ENCODE data around the gene ST6GALNAC1. TPM values are rescaled to one million over a fixed set of nuclear protein-coding genes. Genes with fewer than 3 reads are reported as not detected.

The ST6GALNAC1 gene
- total and polyA plus RNA-seq, 2 of the 13 experiments (the other 11 are each of a cell fraction or from before 2014, with no cell fraction given): not detected

DNA sequence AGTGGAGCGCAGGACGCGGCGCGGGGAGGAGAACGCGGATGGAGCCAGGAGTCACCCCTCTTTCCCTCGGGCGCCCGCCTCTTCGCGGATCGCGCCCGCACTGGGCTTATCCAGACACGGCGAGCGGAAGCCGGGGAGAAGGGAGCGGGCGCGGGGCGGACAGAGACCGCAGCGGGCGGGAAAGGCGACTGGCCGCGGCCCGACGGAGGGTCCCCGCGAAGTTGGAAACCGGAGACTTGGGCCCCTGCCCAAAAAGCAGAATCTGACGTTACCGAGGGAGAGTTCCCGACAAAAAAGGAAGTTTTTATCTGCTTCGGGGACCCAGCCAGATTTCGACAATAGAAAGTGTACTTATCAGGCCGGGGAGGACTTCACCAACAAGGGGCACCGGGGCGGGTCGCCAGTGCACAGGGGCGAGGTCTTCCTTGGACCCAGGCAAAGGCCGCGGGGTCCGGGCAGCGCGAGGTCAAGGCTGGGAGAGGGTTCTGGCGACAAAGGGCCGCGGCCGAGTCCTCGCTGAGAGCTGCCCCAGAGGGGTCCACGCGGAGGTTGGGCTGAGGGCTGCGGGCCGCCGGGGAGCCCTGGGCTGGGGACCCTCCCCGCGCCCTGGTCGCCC is 58.4 kb downstream of the ST6GALNAC1 start (continued):
- TF ChIP-seq EHMT2 (IDR thresholded peaks at IDR 0.05; ENCODE audit: borderline replicate concordance, low read depth, low read length): no peak
- TF ChIP-seq ZNF354B (CRISPR knock-in tag; IDR thresholded peaks at IDR 0.05): no peak
- no peak for TF ChIP-seq AHR (CRISPR knock-in tag; IDR thresholded peaks at IDR 0.05)
- no peak for TF ChIP-seq ZNF138 (CRISPR knock-in tag; IDR thresholded peaks at IDR 0.05; ENCODE audit: low read depth)
- TF ChIP-seq ZNF230 (CRISPR knock-in tag; IDR thresholded peaks at IDR 0.05): no peak
- TF ChIP-seq, protein P1, sequence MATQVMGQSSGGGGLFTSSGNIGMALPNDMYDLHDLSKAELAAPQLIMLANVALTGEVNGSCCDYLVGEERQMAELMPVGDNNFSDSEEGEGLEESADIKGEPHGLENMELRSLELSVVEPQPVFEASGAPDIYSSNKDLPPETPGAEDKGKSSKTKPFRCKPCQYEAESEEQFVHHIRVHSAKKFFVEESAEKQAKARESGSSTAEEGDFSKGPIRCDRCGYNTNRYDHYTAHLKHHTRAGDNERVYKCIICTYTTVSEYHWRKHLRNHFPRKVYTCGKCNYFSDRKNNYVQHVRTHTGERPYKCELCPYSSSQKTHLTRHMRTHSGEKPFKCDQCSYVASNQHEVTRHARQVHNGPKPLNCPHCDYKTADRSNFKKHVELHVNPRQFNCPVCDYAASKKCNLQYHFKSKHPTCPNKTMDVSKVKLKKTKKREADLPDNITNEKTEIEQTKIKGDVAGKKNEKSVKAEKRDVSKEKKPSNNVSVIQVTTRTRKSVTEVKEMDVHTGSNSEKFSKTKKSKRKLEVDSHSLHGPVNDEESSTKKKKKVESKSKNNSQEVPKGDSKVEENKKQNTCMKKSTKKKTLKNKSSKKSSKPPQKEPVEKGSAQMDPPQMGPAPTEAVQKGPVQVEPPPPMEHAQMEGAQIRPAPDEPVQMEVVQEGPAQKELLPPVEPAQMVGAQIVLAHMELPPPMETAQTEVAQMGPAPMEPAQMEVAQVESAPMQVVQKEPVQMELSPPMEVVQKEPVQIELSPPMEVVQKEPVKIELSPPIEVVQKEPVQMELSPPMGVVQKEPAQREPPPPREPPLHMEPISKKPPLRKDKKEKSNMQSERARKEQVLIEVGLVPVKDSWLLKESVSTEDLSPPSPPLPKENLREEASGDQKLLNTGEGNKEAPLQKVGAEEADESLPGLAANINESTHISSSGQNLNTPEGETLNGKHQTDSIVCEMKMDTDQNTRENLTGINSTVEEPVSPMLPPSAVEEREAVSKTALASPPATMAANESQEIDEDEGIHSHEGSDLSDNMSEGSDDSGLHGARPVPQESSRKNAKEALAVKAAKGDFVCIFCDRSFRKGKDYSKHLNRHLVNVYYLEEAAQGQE (IDR thresholded peaks at IDR 0.05; ENCODE audit: borderline replicate concordance in 1 of 2, low read depth in 1 of 2, low read length in 2 of 2): no peak
- no peak for TF ChIP-seq GTF2F1 (IDR thresholded peaks at IDR 0.05; ENCODE audit: low read length)
- TF ChIP-seq THYN1 (CRISPR knock-in tag; IDR thresholded peaks at IDR 0.05; ENCODE audit: borderline replicate concordance, low read depth): no peak
- TF ChIP-seq SRSF1 (optimal IDR thresholded peaks at IDR 0.05; ENCODE audit: low read depth, low read length): no peak
- TF ChIP-seq FOXP1 (IDR thresholded peaks at IDR 0.05): no peak
- no peak for TF ChIP-seq FOXP1 (CRISPR knock-in tag; IDR thresholded peaks at IDR 0.05)
- TF ChIP-seq, protein P2, sequence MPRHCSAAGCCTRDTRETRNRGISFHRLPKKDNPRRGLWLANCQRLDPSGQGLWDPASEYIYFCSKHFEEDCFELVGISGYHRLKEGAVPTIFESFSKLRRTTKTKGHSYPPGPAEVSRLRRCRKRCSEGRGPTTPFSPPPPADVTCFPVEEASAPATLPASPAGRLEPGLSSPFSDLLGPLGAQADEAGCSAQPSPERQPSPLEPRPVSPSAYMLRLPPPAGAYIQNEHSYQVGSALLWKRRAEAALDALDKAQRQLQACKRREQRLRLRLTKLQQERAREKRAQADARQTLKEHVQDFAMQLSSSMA (CRISPR knock-in tag; IDR thresholded peaks at IDR 0.05): no peak
- TF ChIP-seq, protein P3, sequence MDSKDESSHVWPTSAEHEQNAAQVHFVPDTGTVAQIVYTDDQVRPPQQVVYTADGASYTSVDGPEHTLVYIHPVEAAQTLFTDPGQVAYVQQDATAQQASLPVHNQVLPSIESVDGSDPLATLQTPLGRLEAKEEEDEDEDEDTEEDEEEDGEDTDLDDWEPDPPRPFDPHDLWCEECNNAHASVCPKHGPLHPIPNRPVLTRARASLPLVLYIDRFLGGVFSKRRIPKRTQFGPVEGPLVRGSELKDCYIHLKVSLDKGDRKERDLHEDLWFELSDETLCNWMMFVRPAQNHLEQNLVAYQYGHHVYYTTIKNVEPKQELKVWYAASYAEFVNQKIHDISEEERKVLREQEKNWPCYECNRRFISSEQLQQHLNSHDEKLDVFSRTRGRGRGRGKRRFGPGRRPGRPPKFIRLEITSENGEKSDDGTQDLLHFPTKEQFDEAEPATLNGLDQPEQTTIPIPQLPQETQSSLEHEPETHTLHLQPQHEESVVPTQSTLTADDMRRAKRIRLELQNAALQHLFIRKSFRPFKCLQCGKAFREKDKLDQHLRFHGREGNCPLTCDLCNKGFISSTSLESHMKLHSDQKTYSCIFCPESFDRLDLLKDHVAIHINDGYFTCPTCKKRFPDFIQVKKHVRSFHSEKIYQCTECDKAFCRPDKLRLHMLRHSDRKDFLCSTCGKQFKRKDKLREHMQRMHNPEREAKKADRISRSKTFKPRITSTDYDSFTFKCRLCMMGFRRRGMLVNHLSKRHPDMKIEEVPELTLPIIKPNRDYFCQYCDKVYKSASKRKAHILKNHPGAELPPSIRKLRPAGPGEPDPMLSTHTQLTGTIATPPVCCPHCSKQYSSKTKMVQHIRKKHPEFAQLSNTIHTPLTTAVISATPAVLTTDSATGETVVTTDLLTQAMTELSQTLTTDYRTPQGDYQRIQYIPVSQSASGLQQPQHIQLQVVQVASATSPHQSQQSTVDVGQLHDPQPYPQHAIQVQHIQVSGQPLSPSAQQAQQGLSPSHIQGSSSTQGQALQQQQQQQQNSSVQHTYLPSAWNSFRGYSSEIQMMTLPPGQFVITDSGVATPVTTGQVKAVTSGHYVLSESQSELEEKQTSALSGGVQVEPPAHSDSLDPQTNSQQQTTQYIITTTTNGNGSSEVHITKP (CRISPR knock-in tag; IDR thresholded peaks at IDR 0.05; ENCODE audit: low read depth): no peak
- TF ChIP-seq MTF2 (CRISPR knock-in tag; IDR thresholded peaks at IDR 0.05; ENCODE audit: borderline replicate concordance): peak; percentile 95
- TF ChIP-seq, protein P4, sequence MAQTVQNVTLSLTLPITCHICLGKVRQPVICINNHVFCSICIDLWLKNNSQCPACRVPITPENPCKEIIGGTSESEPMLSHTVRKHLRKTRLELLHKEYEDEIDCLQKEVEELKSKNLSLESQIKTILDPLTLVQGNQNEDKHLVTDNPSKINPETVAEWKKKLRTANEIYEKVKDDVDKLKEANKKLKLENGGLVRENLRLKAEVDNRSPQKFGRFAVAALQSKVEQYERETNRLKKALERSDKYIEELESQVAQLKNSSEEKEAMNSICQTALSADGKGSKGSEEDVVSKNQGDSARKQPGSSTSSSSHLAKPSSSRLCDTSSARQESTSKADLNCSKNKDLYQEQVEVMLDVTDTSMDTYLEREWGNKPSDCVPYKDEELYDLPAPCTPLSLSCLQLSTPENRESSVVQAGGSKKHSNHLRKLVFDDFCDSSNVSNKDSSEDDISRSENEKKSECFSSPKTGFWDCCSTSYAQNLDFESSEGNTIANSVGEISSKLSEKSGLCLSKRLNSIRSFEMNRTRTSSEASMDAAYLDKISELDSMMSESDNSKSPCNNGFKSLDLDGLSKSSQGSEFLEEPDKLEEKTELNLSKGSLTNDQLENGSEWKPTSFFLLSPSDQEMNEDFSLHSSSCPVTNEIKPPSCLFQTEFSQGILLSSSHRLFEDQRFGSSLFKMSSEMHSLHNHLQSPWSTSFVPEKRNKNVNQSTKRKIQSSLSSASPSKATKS (CRISPR knock-in tag; IDR thresholded peaks at IDR 0.05): no peak
- TF ChIP-seq CREB1 (IDR thresholded peaks at IDR 0.05): no peak
- no peak for TF ChIP-seq CREB1 (CRISPR knock-in tag; IDR thresholded peaks at IDR 0.05)
- TF ChIP-seq, protein P5, sequence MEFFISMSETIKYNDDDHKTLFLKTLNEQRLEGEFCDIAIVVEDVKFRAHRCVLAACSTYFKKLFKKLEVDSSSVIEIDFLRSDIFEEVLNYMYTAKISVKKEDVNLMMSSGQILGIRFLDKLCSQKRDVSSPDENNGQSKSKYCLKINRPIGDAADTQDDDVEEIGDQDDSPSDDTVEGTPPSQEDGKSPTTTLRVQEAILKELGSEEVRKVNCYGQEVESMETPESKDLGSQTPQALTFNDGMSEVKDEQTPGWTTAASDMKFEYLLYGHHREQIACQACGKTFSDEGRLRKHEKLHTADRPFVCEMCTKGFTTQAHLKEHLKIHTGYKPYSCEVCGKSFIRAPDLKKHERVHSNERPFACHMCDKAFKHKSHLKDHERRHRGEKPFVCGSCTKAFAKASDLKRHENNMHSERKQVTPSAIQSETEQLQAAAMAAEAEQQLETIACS (CRISPR knock-in tag; IDR thresholded peaks at IDR 0.05): no peak
- TF ChIP-seq CBX2 (IDR thresholded peaks at IDR 0.05; ENCODE audit: low read depth, low read length): no peak
- peak; percentile 82; the same call in 1 of the 2 replicates for TF ChIP-seq CBX2 (CRISPR knock-in tag; IDR thresholded peaks at IDR 0.05; ENCODE audit: low read depth)

All from HepG2 (cell line).